GM12873 (cell line): ENCODE measurements around the gene PAK4.

Experiments
- CTCF ChIP-seq: IDR thresholded peaks from 2 replicates; pipeline ENCODE4 v1.5.1; 2012; ENCODE audit warnings: low read depth, mild to moderate bottlenecking, moderate library complexity, low read length, control low read depth; ENCODE audit not compliant: insufficient read depth; ENCODE audit errors: missing control alignments

Gene PAK4

GRCh38 chr19:39135701-39136100 is 10.1 kb downstream of the PAK4 start:
- TF ChIP-seq CTCF: no peak

DNA sequence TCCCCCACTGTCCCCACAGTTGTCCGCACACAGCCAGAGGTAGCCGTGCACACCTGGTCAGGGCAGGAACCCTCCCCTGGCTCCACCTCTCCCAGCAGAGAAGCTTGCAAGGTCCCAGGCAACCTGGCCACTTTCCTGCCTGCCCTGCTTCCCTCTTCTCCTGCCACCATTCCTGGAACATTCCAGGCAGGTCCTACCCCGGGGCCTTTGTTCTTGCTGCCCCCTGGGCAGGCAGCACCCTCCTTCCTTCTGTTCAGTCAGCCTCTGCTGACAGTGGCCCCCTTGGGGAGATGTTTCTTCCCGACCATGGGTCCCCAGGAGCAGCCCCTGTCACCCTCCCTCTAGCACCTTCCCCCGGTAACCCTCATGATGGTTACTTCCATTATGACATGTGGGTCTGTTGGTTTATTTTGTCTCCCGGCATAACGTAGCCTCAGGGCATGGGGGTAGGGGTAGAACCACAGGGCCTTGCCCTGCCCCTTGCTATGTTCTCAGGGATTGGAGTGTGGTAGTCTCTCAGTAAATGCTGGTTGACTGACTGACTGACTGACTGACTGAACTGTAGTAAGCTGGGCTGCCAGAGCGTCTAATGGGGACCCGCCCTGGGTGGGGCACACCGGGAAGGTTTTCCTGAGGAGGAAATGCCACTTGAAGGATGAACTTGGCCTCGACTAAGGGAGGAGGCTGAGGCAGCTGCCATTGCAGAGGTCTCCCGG is 10.8 kb downstream of the PAK4 start:
- no peak for TF ChIP-seq CTCF

GRCh38 chr19:39137131-39137530 is 11.5 kb downstream of the PAK4 start:
- TF ChIP-seq CTCF: no peak

GRCh38 chr19:39138221-39139211 is 12.9 kb downstream of the PAK4 start:
- no peak for TF ChIP-seq CTCF

GRCh38 chr19:39139305-39139874 is 13.8 kb downstream of the PAK4 start:
- TF ChIP-seq CTCF: no peak

GRCh38 chr19:39139971-39140453 is 14.4 kb downstream of the PAK4 start:
- no peak for TF ChIP-seq CTCF

DNA sequence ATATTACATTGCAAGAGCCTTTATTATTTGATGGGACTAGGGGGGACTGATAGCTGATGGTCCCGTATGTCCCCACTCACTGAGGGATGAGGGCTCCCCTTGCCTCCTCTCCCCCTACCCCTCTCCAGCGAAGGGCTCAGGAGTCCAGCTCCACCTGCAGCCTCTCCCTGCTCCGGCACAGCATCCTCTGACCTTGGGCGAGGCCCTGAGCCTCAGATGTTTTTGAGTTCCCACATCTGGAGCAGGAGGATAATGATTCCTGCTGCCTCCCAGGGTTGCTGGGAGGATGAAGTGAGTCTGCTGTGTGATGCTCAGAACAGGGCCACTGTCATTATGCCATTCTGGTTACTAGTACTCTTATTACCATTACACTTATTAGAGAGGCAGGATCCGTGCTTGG is 15.0 kb downstream of the PAK4 start:
- no peak for TF ChIP-seq CTCF
